H1 (cell line): Measurements from ENCODE around the gene PECR.

Source experiments
- CTCF ChIP-seq, 3 experiments: IDR thresholded peaks; 1 replicate in 2 of 3; 2 replicates in 1 of 3; pipeline versions ENCODE4 v1.5.1 to v1.6.1; 2011; ENCODE audit warnings: low read length in 3 of 3, mild to moderate bottlenecking in 3 of 3, inconsistent platforms in 2 of 3, low read depth in 1 of 3, moderate library complexity in 1 of 3; ENCODE audit not compliant: insufficient read depth in 1 of 3; ENCODE audit errors: control extremely low read depth in 1 of 3
- PHF8 ChIP-seq: fragments of 200-600 bp; sonication (generic); conservative IDR thresholded peaks from 2 replicates; pipeline ENCODE4 v1.7.1; 2012; ENCODE audit warnings: low read depth, mild to moderate bottlenecking, inconsistent platforms, low read length, moderate library complexity
- SP2 ChIP-seq: IDR thresholded peaks from 2 replicates; pipeline ENCODE4 v1.6.1; 2012; ENCODE audit warnings: mild to moderate bottlenecking, low read length, inconsistent platforms
- TBP ChIP-seq: IDR thresholded peaks from 2 replicates; pipeline ENCODE4 v1.6.1; 2011; ENCODE audit warnings: low read depth, low read length, improper control_type of control experiment

GRCh38 chr2:216043949-216044348, 37.7 kb downstream of the PECR start:
- TF ChIP-seq CTCF (IDR thresholded peaks at IDR 0.05; ENCODE audit: control extremely low read depth in 1 of 3, insufficient read depth in 1 of 3, low read depth in 1 of 3, low read length in 3 of 3) (no peak), PHF8 (no peak), TBP (no peak), SP2 (no peak)
